Subcutaneous adipose tissue (tissue), 4 donors: ENCODE measurements around the gene NOP16. TPM values are rescaled to one million over a fixed set of nuclear protein-coding genes. Genes with fewer than 3 reads are reported as not detected.

Experiments used
- CTCF ChIP-seq: fragments of 450-650 bp; IDR thresholded peaks from one replicate; pipeline ENCODE4 v1.5.1; 2016; ENCODE audit warnings: low read depth, mild to moderate bottlenecking, control low read depth, antibody characterized with exemption, moderate library complexity
- total RNA-seq, 4 donors: library from RNA; depleted of rRNA; stranded (reverse); fragments of >200 nt; gene quantifications; one replicate each; pipeline ENCODE4 v1.1.0, GENCODE V29; 2016

NOP16 gene
- total RNA-seq: 10 to 100 TPM in 3 of 4 donors, 1 to 10 TPM in 1; 7.5 to 20.5 (median 12.9) TPM

GRCh38 chr5:176388444-176389134, at the start of gene NOP16, which contains the start of gene HIGD2A:
Gene NOP16 (minus strand): TSS chr5:176388598. CDS start chr5:176388539, 59 bp downstream.
Gene HIGD2A (plus strand): TSS chr5:176388751. CDS start chr5:176388820, 69 bp downstream.
- TF ChIP-seq CTCF: no peak

GRCh38 chr5:176436656-176437055, 48.3 kb upstream of the NOP16 start:
- no peak for TF ChIP-seq CTCF

GRCh38 chr5:176432707-176433106, 44.3 kb upstream of the NOP16 start:
- TF ChIP-seq CTCF: no peak

GRCh38 chr5:176429972-176430371, 41.6 kb upstream of the NOP16 start:
- TF ChIP-seq CTCF: no peak

- no peak for TF ChIP-seq CTCF
Measured at GRCh38 chr5:176427971-176428370, 39.6 kb upstream of the NOP16 start.

- no peak for TF ChIP-seq CTCF
Measured at GRCh38 chr5:176426876-176427275, 38.5 kb upstream of the NOP16 start.

- TF ChIP-seq CTCF: no peak
Measured at GRCh38 chr5:176425791-176426190, 37.4 kb upstream of the NOP16 start.
